Pancreas (tissue), 10 donors: ENCODE data around the gene NLGN1. TPM values are rescaled to one million over a fixed set of nuclear protein-coding genes. Genes with fewer than 3 reads are reported as not detected.

Source experiments
- ATAC-seq, 4 donors: fragments of 200-7000 bp; cut with Tn5 transposase; one replicate each; pipeline versions ENCODE4 v1.8.0 to v1.9.1; 2020; ENCODE audit warnings: mild to moderate bottlenecking in 4 of 4, moderate library complexity in 4 of 4
- DNase-seq, 6 donors: peaks; one replicate each; pipeline ENCODE4 v3.0.0-alpha.2; 2020
- FAIRE-seq: peaks from 2 replicates; lab custom pipeline; 2012; peaks lifted over from hg19 to GRCh38; lab: Jason Lieb, UNC
- H3K27ac ChIP-seq, 4 donors: fragments of 200-600 bp; sonication (generic); 1 replicate in 3 of 4; 2 replicates in 1 of 4; pipeline versions ENCODE4 v1.5.0 to v1.8.0; 2020
- H3K27me3 ChIP-seq, 4 donors: fragments of 200-600 bp; one replicate each; pipeline ENCODE4 v1.8.0; 2021
- H3K36me3 ChIP-seq, 3 donors: fragments of 200-600 bp; sonication (generic) in 1 of 3; one replicate each; pipeline versions ENCODE4 v1.5.0 to v1.8.0; 2020 to 2021
- H3K4me1 ChIP-seq, 3 donors: fragments of 200-600 bp; one replicate each; pipeline ENCODE4 v1.8.0; 2021
- H3K4me3 ChIP-seq, 4 donors: fragments of 200-600 bp; sonication (generic) in 2 of 4; one replicate each; pipeline versions ENCODE4 v1.5.0 to v1.8.0; 2020 to 2021
- H3K9me3 ChIP-seq, 4 donors: fragments of 200-600 bp; one replicate each; pipeline ENCODE4 v1.8.0; 2021
- WGBS, 2 donors: extraction: QIAGEN DNeasy Blood & Tissue Kit; methylation state at CpG; one replicate each; pipeline ENCODE4 v1.1.7; 2013; 5-methylcytosine and 5-hydroxymethylcytosine counted together
- intact Hi-C, 3 donors: fragments of 100-400 bp; cut with DNase I; formaldehyde crosslinking; loops; one replicate each; pipeline versions ENCODE4 v1.11.1 to v1.14.2; 2022
- polyA plus RNA-seq, 2 donors: library from polyadenylated mRNA; stranded (reverse); fragments of 200-250 nt; gene quantifications; one replicate each; pipeline ENCODE4 v1.2.3, GENCODE V29; 2013
- total RNA-seq, 6 donors: library from RNA; stranded (reverse); fragmentation: NEBNext Ultra II Directional in 4 of 6; extraction: Animal tissue kit (Norgen Biotek cat#: 25700) in 4 of 6; gene quantifications; one replicate each; pipeline versions ENCODE4 v1.2.1 to v1.2.4, GENCODE V29; 2021 to 2023
- TF ChIP-seq, protein P1 (sequence below), 4 donors: fragments of 200-600 bp; sonication (generic) in 3 of 4; IDR thresholded peaks; one replicate each; pipeline versions ENCODE4 v1.5.0 to v1.8.0; 2021; ENCODE audit warnings: antibody characterized with exemption in 4 of 4
- donor health status: healthy with polysubstance abuse.
- donor health status: DM: no; HTN: no; CAD: no; lungs with moderate emphysema.
- donor health status: DM: no; HTN: no; CAD: no.
- donor health status: control.
- donor health status: control.
- donor health status: Bipolar disorder and iron deficiency.
- donor health status: DM: yes; HTN: yes; CAD: no.
- donor health status: DM: no; HTN: no; CAD: no.
- donor health status: DM: no; HTN: no; CAD: no.
- donor health status: DM: yes; HTN: yes; CAD: no.

The NLGN1 gene
- total and polyA plus RNA-seq, 8 donors = 0.49 to 2.3 (median 0.84) TPM

DNA sequence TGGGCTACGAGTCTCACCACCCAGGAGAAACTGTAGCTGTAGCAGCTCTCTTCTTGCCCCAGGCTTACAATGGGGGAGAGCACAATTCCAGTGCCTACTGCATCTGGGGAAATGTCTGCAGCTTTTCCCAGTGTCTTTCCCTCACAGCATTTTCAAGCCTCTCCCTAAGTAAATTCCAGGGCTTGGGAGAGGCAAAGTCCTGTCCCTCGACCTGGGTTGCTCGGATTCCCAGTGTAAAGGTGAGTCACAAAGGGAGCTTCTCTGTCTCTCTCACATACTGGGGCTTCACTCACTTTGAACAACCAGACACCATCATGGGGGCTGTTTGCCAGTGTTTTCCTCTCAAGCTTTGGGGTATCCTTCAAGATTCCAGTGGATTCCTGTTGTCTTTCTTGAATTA, 772.2 kb downstream of the NLGN1 start:
- DNase-seq (no peak), FAIRE-seq (no peak), ATAC-seq (no peak)
- no peak overlapping the region for H3K4me3 ChIP-seq
- H3K36me3 ChIP-seq = no peaks in the 10 kb centered on the region
- intact Hi-C loops = no loop called here
- H3K9me3 ChIP-seq = no peaks in the 10 kb centered on the region
- no peak overlapping the region for H3K27ac ChIP-seq
- no peaks in the 10 kb centered on the region for H3K27me3 ChIP-seq
- no peaks in the 10 kb centered on the region for H3K4me1 ChIP-seq
- TF ChIP-seq, protein P1, sequence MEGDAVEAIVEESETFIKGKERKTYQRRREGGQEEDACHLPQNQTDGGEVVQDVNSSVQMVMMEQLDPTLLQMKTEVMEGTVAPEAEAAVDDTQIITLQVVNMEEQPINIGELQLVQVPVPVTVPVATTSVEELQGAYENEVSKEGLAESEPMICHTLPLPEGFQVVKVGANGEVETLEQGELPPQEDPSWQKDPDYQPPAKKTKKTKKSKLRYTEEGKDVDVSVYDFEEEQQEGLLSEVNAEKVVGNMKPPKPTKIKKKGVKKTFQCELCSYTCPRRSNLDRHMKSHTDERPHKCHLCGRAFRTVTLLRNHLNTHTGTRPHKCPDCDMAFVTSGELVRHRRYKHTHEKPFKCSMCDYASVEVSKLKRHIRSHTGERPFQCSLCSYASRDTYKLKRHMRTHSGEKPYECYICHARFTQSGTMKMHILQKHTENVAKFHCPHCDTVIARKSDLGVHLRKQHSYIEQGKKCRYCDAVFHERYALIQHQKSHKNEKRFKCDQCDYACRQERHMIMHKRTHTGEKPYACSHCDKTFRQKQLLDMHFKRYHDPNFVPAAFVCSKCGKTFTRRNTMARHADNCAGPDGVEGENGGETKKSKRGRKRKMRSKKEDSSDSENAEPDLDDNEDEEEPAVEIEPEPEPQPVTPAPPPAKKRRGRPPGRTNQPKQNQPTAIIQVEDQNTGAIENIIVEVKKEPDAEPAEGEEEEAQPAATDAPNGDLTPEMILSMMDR (IDR thresholded peaks at IDR 0.05) = no peak
- WGBS, 2 donors = 53 to 61% methylated on average over 3 of the region's 3 CpGs

GRCh38 chr3:174170248-174170647, 772.7 kb downstream of the NLGN1 start:
- DNase-seq (no peak), FAIRE-seq (no peak), ATAC-seq (no peak)
- Histone ChIP-seq H3K36me3 (no peaks in the 10 kb centered on the region), H3K4me1 (no peaks in the 10 kb centered on the region), H3K9me3 (no peaks in the 10 kb centered on the region), H3K27ac (no peak overlapping the region), H3K27me3 (no peaks in the 10 kb centered on the region), H3K4me3 (no peak overlapping the region)
- WGBS, 2 donors = 45 to 55% methylated on average over 2 of the region's 2 CpGs
- TF ChIP-seq, protein P1 (IDR thresholded peaks at IDR 0.05) = no peak
- intact Hi-C loops = no loop called here

DNA sequence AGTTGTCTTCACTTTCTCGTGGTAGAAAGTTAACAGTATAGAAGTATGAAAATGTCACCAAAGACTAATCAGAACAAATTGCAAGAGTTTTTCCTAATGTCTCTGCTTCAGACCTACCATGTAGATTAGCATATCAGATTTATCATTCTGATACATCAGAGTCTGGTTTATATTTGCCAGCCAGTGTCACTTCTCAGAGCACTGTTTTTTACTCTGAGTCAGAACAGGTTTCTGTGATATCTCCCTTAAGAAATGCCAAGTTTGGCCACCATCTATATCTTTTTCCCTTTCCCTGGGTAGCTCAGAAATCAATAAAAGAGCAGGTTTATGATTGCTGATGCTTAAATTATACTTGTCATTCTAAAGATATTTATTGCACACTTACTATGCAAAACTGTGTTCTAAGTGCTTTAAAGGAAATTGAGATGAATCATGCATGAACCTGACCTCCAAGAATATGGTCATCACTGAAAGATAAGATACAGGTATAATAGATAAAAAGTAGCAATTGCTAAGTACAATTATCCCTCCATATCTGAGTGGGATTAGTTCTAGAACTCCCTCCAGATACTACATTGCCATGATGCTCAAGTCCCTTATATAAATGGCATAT, 788.9 kb downstream of the NLGN1 start:
- H3K27me3 ChIP-seq = no peaks in the 10 kb centered on the region
- H3K36me3 ChIP-seq = no peaks in the 10 kb centered on the region
- ATAC-seq (no peak), DNase-seq (no peak), FAIRE-seq (no peak)
- TF ChIP-seq, protein P1 (IDR thresholded peaks at IDR 0.05) = no peak
- intact Hi-C loops = no loop called here
- WGBS, 2 donors = 53 to 69% methylated on average over 1 of the region's 1 CpG
- no peaks in the 10 kb centered on the region for H3K4me1 ChIP-seq
- H3K9me3 ChIP-seq = no peaks in the 10 kb centered on the region
- H3K27ac ChIP-seq = no peak overlapping the region
- H3K4me3 ChIP-seq = no peak overlapping the region

DNA sequence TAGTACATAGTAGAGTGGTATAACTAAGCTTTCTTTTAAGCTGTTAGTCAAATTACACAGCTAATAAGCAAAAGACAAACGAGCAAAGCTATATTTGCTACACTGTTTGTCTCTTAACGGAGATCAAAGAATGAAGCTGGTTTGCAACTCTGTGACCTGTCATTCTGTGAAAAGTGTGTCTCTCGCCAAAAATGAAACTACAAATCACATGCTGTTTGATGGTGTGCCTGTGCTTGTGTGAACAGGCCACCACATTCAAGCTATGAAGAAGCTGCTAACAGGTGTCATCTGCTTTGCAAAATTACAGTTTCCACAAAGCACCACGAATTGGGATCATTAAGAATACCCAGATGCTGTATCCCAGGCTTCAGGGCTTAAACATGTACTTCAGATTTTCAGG, 793.8 kb downstream of the NLGN1 start:
- DNase-seq (no peak), FAIRE-seq (no peak), ATAC-seq (no peak)
- Histone ChIP-seq H3K36me3 (no peaks in the 10 kb centered on the region), H3K27ac (no peak overlapping the region), H3K9me3 (no peaks in the 10 kb centered on the region), H3K4me3 (no peak overlapping the region), H3K4me1 (no peaks in the 10 kb centered on the region), H3K27me3 (no peaks in the 10 kb centered on the region)
- WGBS, 2 donors = 28 to 30% methylated on average over 4 of the region's 4 CpGs
- TF ChIP-seq, protein P1 (IDR thresholded peaks at IDR 0.05) = no peak
- intact Hi-C loops = no loop called here

DNA sequence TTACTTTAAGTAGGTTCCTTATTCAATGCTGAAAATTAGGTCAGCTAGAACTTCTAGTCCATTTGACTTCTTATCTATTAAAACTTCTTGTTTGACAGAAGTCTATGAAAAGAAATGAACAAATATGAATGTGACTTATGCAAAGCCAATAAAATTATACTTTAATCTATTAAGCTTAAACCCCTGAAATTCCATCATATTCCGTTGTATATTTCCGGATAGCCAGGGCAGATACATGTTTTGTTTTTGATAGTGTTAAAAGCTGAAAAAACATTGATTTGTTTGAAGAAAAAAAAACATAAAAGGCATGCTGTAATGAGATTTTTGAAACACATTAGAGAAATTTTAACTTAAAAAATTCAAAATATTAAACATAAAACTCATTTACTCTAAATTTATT, 794.4 kb downstream of the NLGN1 start:
- Histone ChIP-seq H3K4me1 (no peaks in the 10 kb centered on the region), H3K36me3 (no peaks in the 10 kb centered on the region), H3K27ac (no peak overlapping the region), H3K27me3 (no peaks in the 10 kb centered on the region), H3K9me3 (no peaks in the 10 kb centered on the region), H3K4me3 (no peak overlapping the region)
- no peak for DNase-seq
- FAIRE-seq = no peak
- TF ChIP-seq, protein P1 (IDR thresholded peaks at IDR 0.05) = no peak
- 30 to 39% methylated on average over 2 of the region's 2 CpGs for WGBS, 2 donors
- intact Hi-C loops = no loop called here
- ATAC-seq = no peak
